Loucy (cell line): ENCODE data around the gene PRKACA.

Source experiments
- H2AFZ ChIP-seq: fragments of 200-600 bp; sonication (generic); 2 replicates; pipeline ENCODE4 v1.6.0; 2016; ENCODE audit warnings: antibody characterized with exemption, mild to moderate bottlenecking, low read length, moderate library complexity
- H3F3A ChIP-seq: fragments of 200-600 bp; 2 replicates; pipeline ENCODE4 v1.6.0; 2016; ENCODE audit warnings: antibody characterized with exemption, low read depth, mild to moderate bottlenecking
- H3K27me3 ChIP-seq: fragments of 200-600 bp; sonication (generic); 2 replicates; pipeline ENCODE4 v1.6.1; 2014; ENCODE audit warnings: low read length, mild to moderate bottlenecking; ENCODE audit not compliant: insufficient read depth, poor library complexity, severe bottlenecking
- H3K36me3 ChIP-seq: fragments of 200-600 bp; sonication (generic); 2 replicates; pipeline ENCODE4 v1.6.1; 2016; ENCODE audit warnings: low read length; ENCODE audit not compliant: insufficient read depth
- H3K4me1 ChIP-seq: fragments of 200-600 bp; sonication (generic); 2 replicates; pipeline ENCODE4 v1.5.1; 2014; ENCODE audit warnings: low read length, mild to moderate bottlenecking; ENCODE audit not compliant: insufficient read depth, poor library complexity, severe bottlenecking
- H3K4me2 ChIP-seq: fragments of 200-600 bp; sonication (generic); 2 replicates; pipeline ENCODE4 v1.6.0; 2014; ENCODE audit warnings: antibody characterized with exemption, low read length, low read depth, mild to moderate bottlenecking; ENCODE audit not compliant: poor library complexity, severe bottlenecking
- H3K4me3 ChIP-seq: fragments of 200-600 bp; sonication (generic); 2 replicates; pipeline ENCODE4 v1.5.1; 2014; ENCODE audit warnings: low read length, mild to moderate bottlenecking, mixed read lengths; ENCODE audit not compliant: poor library complexity, severe bottlenecking
- H3K79me2 ChIP-seq: fragments of 200-600 bp; sonication (generic); 2 replicates; pipeline ENCODE4 v1.6.1; 2014; ENCODE audit warnings: low read length; ENCODE audit not compliant: insufficient read depth
- H3K9ac ChIP-seq: fragments of 200-600 bp; sonication (generic); 2 replicates; pipeline ENCODE4 v1.6.0; 2014; ENCODE audit warnings: mild to moderate bottlenecking, low read depth, low read length, moderate library complexity; ENCODE audit not compliant: poor library complexity, severe bottlenecking
- H3K9me2 ChIP-seq: fragments of 200-600 bp; sonication (generic); replicated peaks from 2 replicates; pipeline ENCODE4 v1.6.1; 2016; ENCODE audit warnings: low read depth, low read length, mixed read lengths
- H3K9me3 ChIP-seq: fragments of 200-600 bp; sonication (generic); 2 replicates; pipeline ENCODE4 v1.6.1; 2014; ENCODE audit warnings: mild to moderate bottlenecking, antibody characterized with exemption, low read length, low read depth; ENCODE audit not compliant: insufficient read depth
- H4K20me1 ChIP-seq: fragments of 200-600 bp; sonication (generic); 2 replicates; pipeline ENCODE4 v1.6.0; 2014; ENCODE audit warnings: antibody characterized with exemption, low read length, mild to moderate bottlenecking; ENCODE audit not compliant: insufficient read depth, poor library complexity, severe bottlenecking
- EZH2phosphoT487 ChIP-seq: fragments of 200-600 bp; IDR thresholded peaks from 2 replicates; pipeline ENCODE4 v1.6.1; 2018; ENCODE audit warnings: antibody characterized with exemption, mild to moderate bottlenecking, moderate library complexity, borderline replicate concordance
- TF ChIP-seq, protein P1 (sequence below): fragments of 200-600 bp; sonication (generic); conservative IDR thresholded peaks from 2 replicates; pipeline ENCODE4 v1.5.1; 2014; ENCODE audit warnings: mild to moderate bottlenecking, antibody characterized with exemption, low read length

The PRKACA gene

DNA sequence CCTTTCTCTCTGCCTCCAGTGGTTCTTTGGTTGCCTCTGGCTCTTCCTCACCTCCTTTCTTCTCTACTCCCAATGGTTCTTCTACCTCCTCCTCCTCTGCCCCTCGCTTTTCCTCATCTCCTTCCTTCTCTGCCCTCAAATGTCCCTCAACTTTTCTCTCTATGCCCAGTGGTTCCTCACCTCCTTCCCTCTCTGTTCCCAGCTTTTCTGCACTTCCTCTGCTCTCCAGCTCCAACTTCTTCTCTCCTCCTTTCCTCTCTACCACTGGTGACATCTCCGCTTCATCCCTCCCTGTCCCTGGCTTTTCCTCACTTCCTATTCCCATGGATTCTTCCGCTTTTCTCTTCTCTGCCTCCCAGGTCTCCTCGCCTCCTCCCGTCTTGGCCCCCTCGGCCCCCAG is 63.5 kb downstream of the PRKACA start:
- Histone ChIP-seq H3K9me3 (no peaks in the 10 kb centered on the region), H3K4me2 (no peak overlapping the region), H3K27me3 (no peaks in the 10 kb centered on the region), H3K4me3 (no peak overlapping the region), H2AFZ (no peak overlapping the region), H3F3A (no peaks in the 10 kb centered on the region), H3K9me2 (no peaks in the 10 kb centered on the region), H3K9ac (no peak overlapping the region), H3K4me1 (no peaks in the 10 kb centered on the region), H3K36me3 (peaks cover 6% of the 10 kb centered on the region; the same call in 1 of the 2 replicates), H3K79me2 (no peaks in the 10 kb centered on the region), H4K20me1 (no peaks in the 10 kb centered on the region)
- TF ChIP-seq, protein P1, sequence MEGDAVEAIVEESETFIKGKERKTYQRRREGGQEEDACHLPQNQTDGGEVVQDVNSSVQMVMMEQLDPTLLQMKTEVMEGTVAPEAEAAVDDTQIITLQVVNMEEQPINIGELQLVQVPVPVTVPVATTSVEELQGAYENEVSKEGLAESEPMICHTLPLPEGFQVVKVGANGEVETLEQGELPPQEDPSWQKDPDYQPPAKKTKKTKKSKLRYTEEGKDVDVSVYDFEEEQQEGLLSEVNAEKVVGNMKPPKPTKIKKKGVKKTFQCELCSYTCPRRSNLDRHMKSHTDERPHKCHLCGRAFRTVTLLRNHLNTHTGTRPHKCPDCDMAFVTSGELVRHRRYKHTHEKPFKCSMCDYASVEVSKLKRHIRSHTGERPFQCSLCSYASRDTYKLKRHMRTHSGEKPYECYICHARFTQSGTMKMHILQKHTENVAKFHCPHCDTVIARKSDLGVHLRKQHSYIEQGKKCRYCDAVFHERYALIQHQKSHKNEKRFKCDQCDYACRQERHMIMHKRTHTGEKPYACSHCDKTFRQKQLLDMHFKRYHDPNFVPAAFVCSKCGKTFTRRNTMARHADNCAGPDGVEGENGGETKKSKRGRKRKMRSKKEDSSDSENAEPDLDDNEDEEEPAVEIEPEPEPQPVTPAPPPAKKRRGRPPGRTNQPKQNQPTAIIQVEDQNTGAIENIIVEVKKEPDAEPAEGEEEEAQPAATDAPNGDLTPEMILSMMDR = no peak
- no peak for TF ChIP-seq EZH2phosphoT487

DNA sequence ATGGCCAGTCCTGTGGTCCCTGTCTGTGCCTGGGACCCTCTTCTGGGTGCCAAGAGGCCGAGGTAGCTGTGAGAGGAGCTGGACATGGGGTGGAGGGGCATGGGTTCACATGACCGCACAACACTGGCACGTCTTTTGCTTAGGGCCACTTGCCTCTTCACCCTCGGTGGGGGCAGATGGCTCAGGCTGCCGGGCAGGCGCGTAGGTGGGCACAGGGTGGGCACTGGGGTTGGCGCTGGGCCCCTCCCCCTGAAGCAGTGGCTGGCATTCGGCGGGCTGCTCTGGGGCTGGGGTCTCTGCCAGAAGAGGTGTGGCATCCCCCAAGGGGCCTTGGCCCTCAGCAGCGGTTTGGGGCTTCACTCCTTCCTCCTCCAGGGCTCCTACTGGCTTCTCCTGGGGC is 64.1 kb downstream of the PRKACA start:
- H3F3A ChIP-seq = no peaks in the 10 kb centered on the region
- H4K20me1 ChIP-seq = no peaks in the 10 kb centered on the region
- no peaks in the 10 kb centered on the region for H3K9me3 ChIP-seq
- no peaks in the 10 kb centered on the region for H3K4me1 ChIP-seq
- TF ChIP-seq, protein P1 = no peak
- no peak for TF ChIP-seq EZH2phosphoT487
- no peak overlapping the region for H3K4me2 ChIP-seq
- no peak overlapping the region for H2AFZ ChIP-seq
- H3K4me3 ChIP-seq = no peak overlapping the region
- H3K79me2 ChIP-seq = no peaks in the 10 kb centered on the region
- no peak overlapping the region for H3K9ac ChIP-seq
- H3K9me2 ChIP-seq = no peaks in the 10 kb centered on the region
- H3K36me3 ChIP-seq = peaks cover 6% of the 10 kb centered on the region; the same call in 1 of the 2 replicates
- no peaks in the 10 kb centered on the region for H3K27me3 ChIP-seq

DNA sequence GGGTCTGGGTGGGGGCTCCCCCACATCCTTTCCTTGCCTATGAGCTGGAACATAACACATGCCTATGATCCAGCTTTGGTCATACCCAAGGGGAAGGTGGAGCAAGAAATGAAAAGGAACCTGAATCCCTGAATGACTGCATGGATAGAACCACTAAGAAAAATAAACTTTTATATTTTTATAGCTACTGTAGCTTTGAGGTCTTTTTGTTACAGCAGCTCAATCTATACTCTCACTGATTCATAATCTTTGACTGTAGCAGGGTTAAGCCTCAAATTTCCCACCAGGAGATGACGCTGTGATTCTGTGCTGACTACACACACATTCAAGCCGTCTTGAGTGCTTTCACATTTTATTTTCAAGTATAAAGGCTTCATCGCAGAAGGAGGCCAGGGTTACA is 64.5 kb downstream of the PRKACA start:
- no peak for TF ChIP-seq EZH2phosphoT487
- TF ChIP-seq, protein P1 = no peak
- H3K9ac ChIP-seq = no peak overlapping the region
- H3K4me3 ChIP-seq = no peak overlapping the region
- H3K4me1 ChIP-seq = no peaks in the 10 kb centered on the region
- no peaks in the 10 kb centered on the region for H3K9me3 ChIP-seq
- no peak overlapping the region for H3K4me2 ChIP-seq
- no peaks in the 10 kb centered on the region for H3K27me3 ChIP-seq
- H2AFZ ChIP-seq = no peak overlapping the region
- H3K79me2 ChIP-seq = no peaks in the 10 kb centered on the region
- H3F3A ChIP-seq = no peaks in the 10 kb centered on the region
- H4K20me1 ChIP-seq = no peaks in the 10 kb centered on the region
- H3K36me3 ChIP-seq = peaks cover 6% of the 10 kb centered on the region; the same call in 1 of the 2 replicates
- H3K9me2 ChIP-seq = no peaks in the 10 kb centered on the region
